Subcutaneous abdominal adipose tissue (tissue), 5 donors: Measurements from ENCODE around the gene ADGRD1.

Source experiments
- H3K27ac ChIP-seq: one replicate; pipeline ENCODE4 v1.7.0; 2013; ENCODE audit warnings: low read depth, mild to moderate bottlenecking, inconsistent platforms, low read length, moderate library complexity
- H3K27me3 ChIP-seq, 5 donors: one replicate each; pipeline ENCODE4 v1.7.0; 2013; ENCODE audit warnings: low read length in 5 of 5, inconsistent platforms in 1 of 5; ENCODE audit not compliant: control insufficient read depth in 5 of 5, insufficient read depth in 4 of 5
- H3K36me3 ChIP-seq, 5 donors: one replicate each; pipeline ENCODE4 v1.7.0; 2013; ENCODE audit warnings: low read length in 5 of 5; ENCODE audit not compliant: control insufficient read depth in 5 of 5, insufficient read depth in 5 of 5
- H3K4me1 ChIP-seq, 5 donors: one replicate each; pipeline ENCODE4 v1.7.0; 2013; ENCODE audit warnings: low read length in 5 of 5, mild to moderate bottlenecking in 3 of 5, moderate library complexity in 1 of 5; ENCODE audit not compliant: control insufficient read depth in 5 of 5, insufficient read depth in 5 of 5
- H3K4me3 ChIP-seq, 5 donors: one replicate each; pipeline ENCODE4 v1.7.0; 2013; ENCODE audit warnings: low read length in 5 of 5, low read depth in 1 of 5
- H3K9ac ChIP-seq, 5 donors: one replicate each; pipeline ENCODE4 v1.7.0; 2013; ENCODE audit warnings: low read length in 5 of 5, mild to moderate bottlenecking in 4 of 5, moderate library complexity in 3 of 5
- H3K9me3 ChIP-seq, 5 donors: one replicate each; pipeline ENCODE4 v1.7.0; 2013; ENCODE audit warnings: low read length in 5 of 5; ENCODE audit not compliant: control insufficient read depth in 5 of 5
- donor health status: healthy.
- donor health status: healthy.
- donor health status: healthy.
- donor health status: healthy.
- donor health status: healthy.

Gene ADGRD1

DNA sequence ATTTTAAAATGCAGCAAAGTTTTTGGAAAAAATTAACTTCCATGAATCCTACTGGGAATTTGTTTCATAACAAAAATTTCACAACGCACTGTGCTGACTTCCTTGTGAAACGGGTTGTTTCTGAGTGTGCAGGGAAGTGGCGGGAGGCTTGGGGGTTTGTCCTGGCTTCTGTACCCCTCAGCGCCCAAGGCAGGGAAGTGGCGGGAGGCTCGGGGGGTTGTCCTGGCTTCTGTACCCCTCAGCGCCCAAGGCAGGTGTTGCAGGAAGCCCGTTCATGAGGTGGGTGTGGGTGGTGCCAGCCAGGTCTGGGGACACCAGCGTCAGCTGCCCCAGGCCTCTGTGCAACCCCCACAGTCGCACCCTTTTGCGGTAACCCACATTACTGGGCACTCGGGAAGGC lies 25.1 kb downstream of the ADGRD1 start:
- Histone ChIP-seq H3K9me3 (peaks cover 0 to 2% (median 0%) of the 10 kb centered on the region in 5 donors), H3K4me1 (peaks cover 9 to 15% (median 12%) of the 10 kb centered on the region in 5 donors), H3K9ac (no peak overlapping the region), H3K27ac (no peak overlapping the region), H3K4me3 (peak overlapping the region in 2 of 5 donors; percentile 18 to 48), H3K27me3 (peaks cover 0 to 3% (median 0%) of the 10 kb centered on the region in 5 donors), H3K36me3 (peaks cover 0 to 4% (median 0%) of the 10 kb centered on the region in 5 donors)

DNA sequence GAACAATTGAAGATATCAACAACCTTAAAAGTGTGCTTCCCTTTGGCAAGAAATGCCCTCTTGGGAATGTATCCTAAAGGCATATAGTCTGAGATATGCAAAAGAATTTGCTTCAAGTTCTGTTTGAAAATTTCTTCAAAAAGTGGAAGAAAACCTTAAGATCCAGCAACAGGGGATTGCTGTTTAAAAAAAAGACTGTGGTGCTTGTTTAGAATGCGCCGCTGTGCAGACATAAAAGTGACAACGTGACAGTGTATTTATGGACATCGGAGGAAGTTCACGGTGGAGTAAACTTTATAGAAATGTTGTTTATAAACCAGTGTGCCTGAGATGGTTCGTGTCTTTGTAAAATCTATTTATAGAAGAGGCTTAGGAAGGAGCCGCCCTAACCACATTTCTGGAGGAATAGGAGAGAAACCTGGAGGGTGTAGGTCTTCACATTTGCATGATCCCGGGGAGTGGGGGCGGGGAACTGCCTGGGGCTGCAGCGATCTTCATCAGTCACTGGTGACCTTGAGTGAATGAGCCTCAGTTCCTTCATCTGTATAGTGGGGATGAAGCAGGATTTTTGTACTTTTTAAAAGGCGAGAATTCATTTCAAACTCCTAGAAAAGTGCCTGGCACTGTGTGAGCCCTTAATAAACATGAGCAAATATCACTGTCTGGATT lies 27.5 kb downstream of the ADGRD1 start:
- Histone ChIP-seq H3K9ac (no peak overlapping the region), H3K4me1 (peaks cover 4 to 15% (median 12%) of the 10 kb centered on the region in 5 donors), H3K36me3 (peaks cover 0 to 3% (median 0%) of the 10 kb centered on the region in 5 donors), H3K27ac (no peak overlapping the region), H3K9me3 (peaks cover 0 to 1% (median 0%) of the 10 kb centered on the region in 5 donors), H3K27me3 (peaks cover 0 to 2% (median 0%) of the 10 kb centered on the region in 5 donors), H3K4me3 (no peak overlapping the region)

DNA sequence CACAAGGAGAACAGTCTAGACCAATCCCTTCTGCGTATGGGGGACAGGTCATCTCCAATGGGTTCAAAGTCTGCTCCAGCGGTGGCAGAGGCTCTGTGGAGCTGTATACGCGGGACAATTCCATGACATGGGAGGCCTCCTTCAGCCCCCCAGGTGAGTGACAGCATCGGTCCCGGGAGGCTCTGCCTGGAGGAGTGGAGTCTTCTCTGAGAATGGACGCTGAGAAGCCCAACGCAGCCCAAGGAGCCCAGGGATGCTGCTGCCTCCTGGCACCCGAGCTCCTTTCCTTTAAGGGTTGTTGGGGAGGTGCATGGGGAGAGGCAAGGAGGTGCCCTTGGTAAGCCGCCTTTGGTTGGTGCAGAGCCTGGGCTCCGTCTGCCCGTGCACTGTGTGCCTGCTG lies 28.2 kb downstream of the ADGRD1 start:
- Histone ChIP-seq H3K4me1 (peaks cover 2 to 15% (median 12%) of the 10 kb centered on the region in 5 donors), H3K36me3 (no peaks in the 10 kb centered on the region), H3K27ac (no peak overlapping the region)

DNA sequence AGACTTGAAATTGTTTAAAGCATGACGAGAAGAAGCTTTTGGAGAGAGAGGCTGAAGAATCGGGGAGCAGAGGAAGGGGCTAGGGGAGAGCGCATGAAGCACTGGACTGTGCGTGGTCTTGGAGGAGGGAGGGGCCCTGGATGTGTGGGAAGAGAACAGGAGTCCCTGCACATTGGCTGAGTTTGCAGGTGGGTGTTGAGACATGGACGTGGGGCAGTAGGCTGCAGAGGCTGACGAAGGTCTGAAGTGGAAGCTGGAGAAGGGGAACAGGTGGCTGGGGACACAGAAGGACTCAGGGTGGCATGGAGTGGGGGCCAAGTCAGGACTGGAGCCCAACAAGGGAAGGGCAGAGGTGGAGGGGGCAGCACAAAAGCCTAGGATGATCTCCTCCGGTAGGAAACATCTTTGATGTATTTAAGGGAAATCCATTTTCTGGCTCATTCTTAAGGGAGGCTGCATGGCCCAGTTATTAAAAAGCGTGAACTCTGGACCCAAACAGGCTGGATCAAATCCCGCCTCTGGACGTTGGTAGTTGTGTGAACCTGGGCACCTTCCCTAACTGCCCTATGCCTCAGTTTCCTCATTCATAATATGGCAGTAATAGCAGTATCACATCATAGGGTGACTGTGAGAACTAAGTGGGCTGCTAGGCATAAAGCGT lies 29.0 kb downstream of the ADGRD1 start:
- Histone ChIP-seq H3K9me3 (no peaks in the 10 kb centered on the region), H3K27ac (no peak overlapping the region)

More for the DNA sequence above, 28.2 kb downstream of the ADGRD1 start:
- H3K27me3 ChIP-seq = no peaks in the 10 kb centered on the region
- no peak overlapping the region for H3K9ac ChIP-seq
- no peak overlapping the region for H3K4me3 ChIP-seq
- H3K9me3 ChIP-seq = no peaks in the 10 kb centered on the region

DNA sequence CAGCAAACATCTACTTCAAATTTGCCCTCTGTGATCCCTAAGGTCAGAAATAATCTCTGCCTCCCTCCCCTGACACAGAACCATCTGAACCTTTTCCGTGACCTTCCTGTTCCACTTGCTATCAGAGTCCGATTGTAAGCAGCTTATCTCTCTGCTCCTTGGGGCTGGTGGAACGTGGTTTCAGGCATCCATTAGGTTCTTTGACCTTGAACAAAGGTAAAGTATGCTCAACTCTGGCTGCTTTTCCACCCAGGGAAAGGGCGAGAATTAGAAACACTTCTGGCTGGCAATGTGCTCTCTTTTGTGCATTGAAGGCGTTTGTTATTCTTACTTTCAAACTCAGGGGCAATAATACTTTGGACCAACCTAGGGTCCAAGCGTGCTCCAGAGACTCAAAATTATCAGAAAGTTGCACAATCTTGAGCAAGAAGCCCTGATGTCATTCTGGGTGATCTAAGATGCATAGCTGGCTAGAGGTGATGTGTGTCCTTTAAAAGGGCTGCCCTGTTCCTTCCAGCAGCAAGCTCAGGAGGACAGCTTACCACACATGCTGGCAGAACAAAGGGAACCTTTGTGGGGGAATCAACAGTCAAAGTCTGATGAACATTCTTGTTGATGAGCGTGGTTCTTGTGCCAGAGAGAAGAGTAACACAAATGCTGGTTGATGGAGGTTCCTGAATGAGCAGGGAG lies 29.8 kb downstream of the ADGRD1 start:
- no peak overlapping the region for H3K4me3 ChIP-seq
- no peak overlapping the region for H3K9ac ChIP-seq
- no peak overlapping the region for H3K27ac ChIP-seq
- no peaks in the 10 kb centered on the region for H3K36me3 ChIP-seq
- H3K27me3 ChIP-seq = no peaks in the 10 kb centered on the region
- no peaks in the 10 kb centered on the region for H3K9me3 ChIP-seq
- H3K4me1 ChIP-seq = peaks cover 2 to 9% (median 6%) of the 10 kb centered on the region in 5 donors

More for the DNA sequence above, 29.0 kb downstream of the ADGRD1 start:
- Histone ChIP-seq H3K4me1 (peaks cover 2 to 13% (median 8%) of the 10 kb centered on the region in 5 donors), H3K4me3 (no peak overlapping the region), H3K36me3 (no peaks in the 10 kb centered on the region), H3K9ac (no peak overlapping the region), H3K27me3 (no peaks in the 10 kb centered on the region)

DNA sequence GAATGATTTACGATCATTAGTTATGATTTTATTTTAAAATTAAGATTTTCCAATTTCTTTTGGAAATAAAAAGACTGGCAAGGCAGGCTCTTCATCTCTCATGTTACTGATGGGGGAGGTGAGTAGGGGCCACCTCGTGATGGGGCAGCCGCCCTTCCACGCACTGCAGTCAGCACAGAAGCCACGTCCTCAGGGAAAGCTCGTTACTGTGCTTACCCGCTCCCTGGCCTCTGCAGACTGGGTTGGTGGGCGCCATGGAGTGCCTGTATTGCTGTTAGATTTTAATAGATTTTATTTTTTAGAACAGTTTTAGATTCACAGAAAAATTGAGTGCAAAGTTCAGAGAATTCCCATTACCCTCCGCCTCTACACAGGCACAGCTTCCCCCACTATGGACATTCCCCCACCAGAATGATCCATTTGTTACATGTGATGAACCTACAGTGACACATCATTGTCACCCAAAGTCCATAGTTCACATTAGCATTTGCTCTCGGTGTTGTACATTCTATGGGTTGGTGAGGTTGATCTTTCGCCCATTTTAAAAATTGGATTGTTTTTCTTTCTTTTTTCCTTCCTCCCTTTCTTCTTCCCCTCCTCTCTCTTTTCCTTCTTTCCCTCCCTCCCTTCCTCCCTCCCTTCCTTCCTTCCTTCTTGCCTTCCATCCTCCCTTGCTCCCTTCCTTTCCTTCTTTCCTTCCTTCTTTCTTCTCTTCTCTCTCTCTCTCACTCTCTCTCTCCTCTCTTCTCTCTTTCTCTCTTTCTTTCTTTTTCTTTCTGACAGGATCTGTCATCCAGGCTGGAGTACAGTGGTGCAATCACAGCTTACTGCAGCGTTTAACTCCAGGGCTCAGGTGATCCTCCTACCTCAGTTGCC lies 30.7 kb downstream of the ADGRD1 start:
- H3K4me3 ChIP-seq = no peak overlapping the region
- peaks cover 0 to under 1% (median 0%) of the 10 kb centered on the region in 5 donors for H3K27me3 ChIP-seq
- H3K4me1 ChIP-seq = peaks cover 0 to 2% (median 0%) of the 10 kb centered on the region in 5 donors
- no peaks in the 10 kb centered on the region for H3K36me3 ChIP-seq
- H3K9me3 ChIP-seq = no peaks in the 10 kb centered on the region
- no peak overlapping the region for H3K27ac ChIP-seq
- no peak overlapping the region for H3K9ac ChIP-seq

DNA sequence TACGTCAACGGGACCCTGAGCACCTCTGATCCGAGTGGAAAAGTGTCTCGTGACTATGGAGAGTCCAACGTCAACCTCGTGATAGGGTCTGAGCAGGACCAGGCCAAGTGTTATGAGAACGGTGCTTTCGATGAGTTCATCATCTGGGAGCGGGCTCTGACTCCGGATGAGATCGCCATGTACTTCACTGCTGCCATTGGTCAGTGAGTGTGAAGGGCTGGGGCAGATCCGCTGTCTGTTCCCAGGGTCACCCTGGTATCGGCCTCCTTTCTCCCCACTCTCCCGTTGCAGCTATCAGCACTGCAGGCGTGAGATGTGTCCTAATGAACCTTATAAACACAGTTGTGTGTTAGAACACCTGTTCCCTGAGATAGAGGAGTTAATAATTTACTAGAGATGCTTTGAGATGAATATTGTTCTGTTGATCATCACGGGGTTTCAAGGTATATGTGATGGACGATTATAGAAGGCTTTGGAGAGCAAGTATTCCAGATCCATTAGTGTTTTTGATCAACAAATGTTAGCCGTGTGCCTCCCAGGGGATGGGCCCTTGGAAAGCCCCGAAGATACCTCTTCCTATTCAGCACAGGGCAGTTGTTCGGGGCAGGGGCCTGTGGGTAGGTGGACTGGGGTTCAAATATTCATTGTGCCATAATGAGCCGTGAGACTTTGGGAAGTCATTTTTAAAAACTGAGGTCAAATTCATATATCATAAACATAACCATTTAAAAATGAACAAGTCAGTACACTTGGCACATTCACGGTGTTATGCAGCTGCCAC lies 33.6 kb downstream of the ADGRD1 start:
- no peaks in the 10 kb centered on the region for H3K9me3 ChIP-seq
- no peak overlapping the region for H3K27ac ChIP-seq
- no peak overlapping the region for H3K4me3 ChIP-seq
- peaks cover 0 to 4% (median 0%) of the 10 kb centered on the region in 5 donors for H3K4me1 ChIP-seq
- H3K9ac ChIP-seq = no peak overlapping the region
- peaks cover 0 to 5% (median 0%) of the 10 kb centered on the region in 5 donors for H3K27me3 ChIP-seq
- no peaks in the 10 kb centered on the region for H3K36me3 ChIP-seq

DNA sequence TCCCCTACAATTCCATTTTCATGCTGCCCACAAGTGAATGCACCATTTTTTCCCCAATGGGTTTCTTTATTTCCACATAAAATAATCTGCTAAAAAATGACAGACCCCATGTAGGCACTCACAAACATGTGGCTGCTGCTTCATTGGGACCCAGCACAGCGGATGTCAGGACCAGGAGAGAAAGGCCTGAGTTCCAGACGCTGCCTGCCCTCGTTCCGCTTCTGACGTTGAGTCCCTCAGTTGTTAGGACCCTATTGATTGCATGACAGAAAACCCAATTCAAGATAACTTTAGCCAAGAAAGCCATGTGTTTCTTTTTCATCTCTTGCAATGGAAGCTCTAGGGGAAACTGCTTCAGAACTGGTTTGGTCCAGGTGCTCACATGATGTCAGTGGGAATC lies 34.6 kb downstream of the ADGRD1 start:
- Histone ChIP-seq H3K4me1 (peaks cover 0 to 4% (median 0%) of the 10 kb centered on the region in 5 donors), H3K27me3 (peaks cover 0 to 5% (median 0%) of the 10 kb centered on the region in 5 donors), H3K9ac (no peak overlapping the region), H3K9me3 (no peaks in the 10 kb centered on the region), H3K27ac (no peak overlapping the region), H3K36me3 (peaks cover 0 to 4% (median 0%) of the 10 kb centered on the region in 5 donors), H3K4me3 (no peak overlapping the region)

DNA sequence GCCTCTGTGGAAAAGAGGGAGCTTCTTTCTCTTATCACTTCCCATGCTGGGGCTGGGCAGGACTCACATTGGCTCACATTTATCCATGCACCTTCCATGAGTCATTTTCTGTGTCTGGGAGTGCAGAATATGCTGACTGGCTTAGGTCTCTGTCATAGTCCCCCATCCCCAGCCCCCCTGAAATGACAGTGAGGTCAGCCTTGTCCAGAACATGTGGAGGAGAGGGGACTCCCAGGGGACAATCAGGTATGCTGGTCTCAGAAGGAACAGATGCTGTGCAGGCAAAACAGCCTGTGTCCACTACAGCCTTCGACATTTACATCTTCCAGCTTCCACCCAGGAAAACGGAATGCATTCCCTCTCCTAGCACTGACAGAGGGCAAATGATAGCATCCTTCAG lies 35.0 kb downstream of the ADGRD1 start:
- Histone ChIP-seq H3K36me3 (peaks cover 0 to 4% (median 0%) of the 10 kb centered on the region in 5 donors), H3K27me3 (peaks cover 0 to 5% (median 0%) of the 10 kb centered on the region in 5 donors), H3K27ac (no peak overlapping the region), H3K9ac (no peak overlapping the region), H3K4me3 (no peak overlapping the region), H3K4me1 (peaks cover 0 to 4% (median 4%) of the 10 kb centered on the region in 5 donors), H3K9me3 (no peaks in the 10 kb centered on the region)
